G401 (cell line): ENCODE data around the gene CD58. TPM values are rescaled to one million over a fixed set of nuclear protein-coding genes. Genes with fewer than 3 reads are reported as not detected.
"Not testable (repeated sequence)": the region's sequence is repeated elsewhere in the genome, so short reads cannot be mapped to it uniquely, and the experiment has no call there.

Experiments
- DNase-seq: peaks from one replicate; pipeline ENCODE4 v3.0.0-alpha.2; 2015; ENCODE audit warnings: low spot score
- in situ Hi-C: cut with HindIII; loops from 2 replicates; pipeline ENCODE4 v1.10.0; 2016; ENCODE audit warnings: low sequenced_read_pairs, mixed read lengths
- total RNA-seq: library from RNA; depleted of rRNA; stranded (reverse); fragments of >200 nt; shearing (Covaris generic); gene quantifications from 2 replicates; pipeline ENCODE4 v1.2.3, GENCODE V29; 2014

CD58 gene
- total RNA-seq, 1 experiment from 2014 or later = 15.2 TPM

DNA sequence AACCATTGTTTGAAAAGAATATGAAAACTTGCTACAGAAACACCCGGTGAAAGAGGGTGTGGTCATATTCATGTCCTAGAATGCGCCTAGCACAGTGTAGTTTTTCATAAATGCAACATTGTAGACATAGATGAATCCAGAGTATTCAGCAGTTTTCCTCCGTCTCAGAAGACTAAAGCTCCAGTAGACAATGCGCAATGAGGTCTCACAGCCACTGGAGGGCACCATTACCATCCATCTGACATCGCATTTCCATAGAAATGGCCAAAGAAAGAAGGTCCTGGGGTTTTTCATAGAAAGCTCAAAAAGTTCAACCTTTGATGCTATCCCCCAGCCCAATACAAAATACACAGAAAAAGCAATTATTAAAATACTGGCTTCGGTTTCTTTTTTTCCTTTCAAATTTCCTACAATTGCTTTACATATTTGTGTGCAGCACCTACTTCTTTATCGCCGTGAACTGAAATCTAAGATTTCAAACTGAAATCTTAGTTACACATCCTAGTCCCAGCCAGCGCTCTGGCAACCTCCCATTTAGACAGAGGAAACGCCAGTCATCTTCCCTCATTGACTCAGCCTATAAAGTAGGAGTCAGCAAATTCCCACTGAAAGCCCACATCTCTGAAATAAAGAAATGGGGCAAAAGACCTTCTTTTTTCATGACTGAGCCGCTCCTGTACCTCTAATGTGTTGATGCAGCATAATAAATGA is 3.9 kb upstream of the CD58 start:
- in situ Hi-C loops = no loop called here
- DNase-seq = peak; percentile 64

DNA sequence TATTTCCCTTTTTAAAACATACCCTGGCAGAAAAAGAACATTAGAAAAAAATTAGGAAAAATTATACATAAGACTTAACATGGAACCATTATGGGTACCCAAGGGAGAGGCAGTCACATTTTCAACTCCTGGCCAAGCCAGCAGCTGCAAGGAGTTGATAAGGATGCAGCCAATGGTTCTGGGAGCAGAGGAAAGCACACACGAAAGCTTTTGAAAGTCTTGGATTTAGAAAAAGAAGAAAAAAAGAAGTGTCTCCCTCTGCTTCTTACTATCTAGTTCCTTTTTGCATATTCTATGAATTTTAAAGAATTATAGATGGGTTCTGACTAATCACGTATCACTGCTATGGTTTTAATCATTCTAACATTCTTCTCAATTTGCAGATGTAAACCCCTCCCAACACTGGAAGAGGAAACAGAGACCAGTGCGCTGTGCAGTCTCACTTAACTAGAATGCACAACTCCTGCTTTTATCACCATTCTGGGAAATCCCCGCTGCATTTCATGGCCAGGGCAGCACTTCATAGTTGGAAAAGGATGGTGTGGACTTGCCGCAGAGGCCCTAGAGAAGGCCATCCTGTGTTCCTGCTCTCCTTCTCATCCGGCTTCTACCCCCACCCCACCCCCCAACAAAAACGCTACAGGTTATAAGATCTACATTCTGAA is 2.7 kb upstream of the CD58 start:
- no peak for DNase-seq
- in situ Hi-C loops = no loop called here

DNA sequence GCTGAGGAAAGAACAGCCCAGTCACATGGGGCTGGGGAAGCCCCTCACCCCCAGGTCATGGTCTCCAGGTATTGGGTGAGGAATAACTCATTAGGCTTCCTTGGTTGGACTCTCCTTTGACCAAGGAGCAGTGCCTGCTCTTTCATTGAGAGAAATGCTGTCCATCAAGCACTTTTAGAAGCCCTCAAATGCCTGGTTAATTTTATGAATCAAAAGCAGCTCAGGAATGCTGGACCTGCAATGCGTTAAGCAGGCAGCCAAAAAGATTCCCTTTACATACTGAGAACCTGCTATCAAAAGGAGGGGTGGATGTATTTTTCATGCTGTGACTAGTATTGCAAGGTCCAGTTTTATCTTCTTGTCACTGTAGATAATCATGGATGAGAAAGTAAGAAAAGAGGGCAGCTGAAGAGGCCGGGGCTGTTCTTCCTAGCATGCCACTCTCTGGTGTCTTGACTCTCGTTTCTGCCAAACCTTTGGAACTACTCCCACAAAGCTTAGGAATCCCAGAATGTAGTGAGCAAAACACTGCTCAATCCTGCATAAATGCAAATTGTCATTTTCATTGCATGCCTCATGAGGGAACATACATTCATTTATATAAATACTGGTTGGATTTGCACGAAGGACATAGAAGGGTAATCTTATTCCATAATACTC is 2.1 kb upstream of the CD58 start:
- in situ Hi-C loops = no loop called here
- no peak for DNase-seq

DNA sequence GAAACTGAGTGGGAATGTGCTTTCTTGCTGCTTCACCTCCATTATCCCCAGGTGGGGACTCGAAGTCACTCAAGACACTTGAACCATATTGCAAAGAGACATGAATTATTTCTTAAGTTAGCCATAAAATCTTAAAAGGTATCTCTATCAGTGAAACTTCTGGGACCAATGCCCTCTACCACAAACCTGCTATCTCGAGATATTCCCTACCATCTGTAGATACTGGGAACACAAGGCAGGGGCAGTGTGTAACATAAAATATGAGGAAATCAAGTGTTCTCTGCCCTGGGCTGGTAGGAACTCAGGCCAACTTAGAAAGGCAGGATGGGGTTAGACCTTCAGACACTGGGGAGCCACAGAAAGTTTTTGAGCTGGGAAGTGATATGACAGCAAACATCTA is 1.3 kb upstream of the CD58 start:
- in situ Hi-C loops = no loop called here
- no peak for DNase-seq

DNA sequence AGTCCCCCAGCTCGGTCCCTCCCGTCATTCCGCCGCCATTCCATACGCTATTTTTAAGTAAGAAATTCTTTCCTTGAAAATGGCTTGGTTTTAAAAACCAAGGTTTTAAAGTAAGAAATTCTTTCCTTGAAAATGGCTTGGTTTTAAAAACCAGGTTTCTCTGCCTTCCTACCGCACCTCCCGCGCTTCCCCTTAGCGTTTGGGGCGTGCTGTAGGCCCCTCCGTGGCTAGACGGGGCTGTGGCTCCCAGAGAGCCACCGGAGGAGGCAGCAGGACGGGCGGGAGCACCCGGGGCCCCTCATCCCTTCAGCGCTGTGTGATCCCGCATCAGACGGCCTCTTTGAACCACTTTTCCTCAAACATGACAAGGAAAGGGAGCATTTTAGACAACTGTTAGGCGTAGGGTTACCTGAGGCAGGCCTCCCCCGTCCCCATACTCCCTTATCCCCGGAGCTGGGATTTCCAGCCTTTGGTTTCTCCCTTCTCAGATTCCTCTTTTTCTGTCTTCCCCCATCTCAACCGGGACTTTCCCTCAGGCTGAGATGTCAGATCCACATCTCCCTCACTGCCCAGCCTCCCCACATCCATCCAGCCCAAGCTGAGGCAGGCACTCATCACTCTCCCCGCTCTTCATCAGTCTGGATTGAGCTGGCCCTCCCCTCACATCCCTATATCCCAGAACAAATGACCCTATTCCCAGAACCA is 541 bp upstream of the CD58 start:
- in situ Hi-C loops = no loop called here
- no peak for DNase-seq

DNA sequence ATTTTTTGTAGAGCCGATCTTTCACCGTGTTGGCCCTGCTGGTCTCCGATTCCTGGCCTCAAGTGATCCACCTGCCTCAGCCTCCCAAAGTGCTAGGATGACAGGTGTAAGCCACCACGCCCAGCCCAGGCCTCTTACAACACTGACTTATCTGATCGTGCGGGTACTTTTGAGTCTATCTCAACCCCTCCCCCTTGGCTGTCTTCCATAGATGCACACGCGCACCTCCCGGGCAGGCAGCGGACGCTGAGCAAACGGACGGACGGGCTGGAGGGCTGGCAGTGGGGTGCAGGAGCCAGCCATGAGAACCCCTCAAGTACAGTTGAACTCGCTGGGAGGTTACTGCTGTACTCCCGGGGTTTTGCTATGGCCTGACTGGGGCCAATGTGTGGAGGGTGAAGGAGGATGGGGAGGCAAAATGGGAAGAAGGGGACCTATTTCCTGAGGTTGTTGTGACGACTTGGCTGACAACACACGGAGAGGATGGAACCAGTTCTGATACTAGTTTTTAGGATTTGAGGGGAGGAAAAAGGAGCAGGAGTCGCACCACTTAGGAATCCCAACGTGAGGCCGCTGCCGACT is 959 bp downstream of the CD58 start:
- no peak for DNase-seq
- in situ Hi-C loops = no loop called here

DNA sequence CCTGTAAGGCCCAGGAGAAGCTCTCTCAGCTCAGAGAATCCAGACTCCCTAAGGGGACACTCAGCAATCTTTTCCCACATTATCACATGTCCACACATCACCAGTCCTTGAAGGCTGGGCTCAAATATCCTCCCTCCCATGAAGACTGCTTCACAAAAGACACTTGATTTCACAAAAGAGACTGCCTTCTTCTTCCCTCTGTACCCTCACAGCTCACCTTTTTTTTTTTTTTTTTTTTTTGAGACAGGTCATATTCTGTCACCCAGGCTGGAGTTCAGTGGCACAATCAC is 1.5 kb downstream of the CD58 start:
- DNase-seq = no peak
- in situ Hi-C loops = no loop called here

DNA sequence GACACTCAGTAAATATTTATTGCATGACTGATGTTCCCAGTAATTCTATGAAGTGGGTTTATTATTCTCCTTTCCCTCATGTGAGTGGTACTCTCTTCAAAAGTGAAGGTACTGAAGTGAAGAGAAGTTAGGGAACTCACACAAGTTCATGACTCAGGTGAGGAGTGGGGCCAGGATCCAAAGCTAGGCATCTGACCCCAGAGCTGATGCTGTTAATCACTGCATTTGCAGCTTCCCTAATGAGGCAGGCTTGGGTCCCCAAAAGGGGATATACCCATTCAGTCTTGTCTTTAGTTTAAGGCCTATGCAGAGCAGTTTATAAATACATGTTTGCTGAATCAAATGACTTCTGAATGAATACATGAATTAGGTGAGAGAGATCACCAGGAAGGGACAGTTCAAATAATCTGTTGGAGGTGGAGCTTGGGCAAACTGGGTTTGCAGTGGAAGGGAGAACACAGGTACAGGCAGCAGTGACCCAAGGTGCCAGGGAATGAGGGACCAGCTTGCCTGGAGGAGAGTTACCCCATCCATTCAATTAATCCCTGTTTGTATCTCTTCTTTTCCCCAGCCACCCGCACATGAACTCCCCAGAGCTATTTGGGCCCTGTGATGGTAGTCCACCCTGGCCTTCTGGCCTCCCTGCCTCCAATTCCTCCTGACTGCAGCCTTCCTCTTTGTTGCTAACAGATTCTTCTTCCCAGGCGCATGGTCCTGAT is 2.0 kb downstream of the CD58 start:
- no peak for DNase-seq
- in situ Hi-C loops = no loop called here

DNA sequence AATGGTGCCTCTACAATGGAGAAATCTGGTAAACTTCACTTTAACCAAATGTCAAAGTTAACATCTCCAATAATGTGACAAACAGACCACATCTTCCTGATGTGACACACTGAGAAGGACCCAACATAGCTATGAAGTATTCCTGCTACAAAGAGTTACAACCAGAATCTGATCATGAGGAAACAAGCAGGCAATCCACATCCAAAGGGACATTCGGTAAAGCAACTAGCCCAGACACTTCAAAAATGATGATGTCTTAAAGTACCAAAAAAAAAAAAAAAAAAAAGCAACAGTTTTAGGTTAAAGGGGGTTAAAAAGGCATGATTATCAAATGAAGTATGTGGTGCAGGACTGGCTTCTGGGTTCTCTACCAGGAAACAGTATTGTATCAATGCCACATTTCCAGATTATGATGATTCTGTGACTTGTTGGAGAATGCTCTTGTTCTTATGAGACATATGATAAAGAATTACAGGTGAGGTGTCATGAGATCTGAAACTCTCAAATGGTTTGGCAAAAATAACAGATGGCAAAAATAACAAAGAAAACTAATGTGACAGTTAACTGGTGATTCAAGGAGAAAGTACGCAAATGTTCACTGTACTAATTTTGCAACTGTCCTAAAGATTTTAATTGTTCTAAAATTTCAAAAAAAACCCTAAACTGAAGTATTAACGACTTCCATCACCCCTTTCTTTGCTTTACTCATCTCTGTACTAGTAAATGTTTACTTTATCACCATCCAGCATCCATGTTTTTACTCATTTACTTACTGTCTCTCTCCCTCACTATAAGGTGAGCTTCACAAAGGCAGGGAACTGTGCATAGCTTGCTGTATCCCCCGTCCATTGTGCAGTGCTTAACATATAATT is 2.8 kb downstream of the CD58 start:
- in situ Hi-C loops = no loop called here
- no peak for DNase-seq

DNA sequence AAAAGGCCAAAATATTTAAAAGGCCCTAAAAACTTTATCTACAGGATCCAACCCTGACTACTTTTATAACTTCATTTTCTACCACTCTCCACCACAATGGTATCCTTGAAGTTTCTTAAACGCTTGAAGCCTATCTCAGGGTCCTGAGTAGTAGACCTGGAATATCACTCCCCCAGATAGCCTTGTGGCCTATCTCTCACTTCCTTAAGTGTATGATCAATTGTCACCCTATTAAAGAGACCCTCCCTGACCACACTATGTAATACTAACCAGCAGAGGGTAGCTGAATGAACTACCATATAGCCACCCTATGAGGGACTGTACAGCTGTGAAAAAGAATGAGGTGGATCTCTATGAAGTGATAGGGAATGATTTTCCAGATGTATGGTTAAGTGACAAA is 5.6 kb downstream of the CD58 start:
- in situ Hi-C loops = no loop called here
- no peak for DNase-seq

DNA sequence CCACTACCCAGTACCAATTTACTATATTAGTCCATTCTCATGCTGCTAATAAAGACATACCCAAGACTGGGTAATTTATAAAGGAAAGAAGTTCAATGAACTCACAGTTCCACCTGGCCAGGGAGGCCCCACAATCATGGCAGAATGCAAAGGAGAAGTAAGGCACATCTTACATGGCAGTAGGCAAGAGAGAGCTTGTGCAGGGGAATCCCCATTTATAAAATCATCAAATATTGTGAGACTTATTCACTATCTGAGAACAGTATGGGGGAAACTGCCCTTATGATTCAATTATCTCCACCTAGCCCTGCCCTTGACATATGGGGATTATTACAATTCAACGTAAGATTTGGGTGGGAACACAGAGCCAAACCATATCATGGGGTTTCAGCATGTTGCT is 6.4 kb downstream of the CD58 start:
- DNase-seq = no peak

DNA sequence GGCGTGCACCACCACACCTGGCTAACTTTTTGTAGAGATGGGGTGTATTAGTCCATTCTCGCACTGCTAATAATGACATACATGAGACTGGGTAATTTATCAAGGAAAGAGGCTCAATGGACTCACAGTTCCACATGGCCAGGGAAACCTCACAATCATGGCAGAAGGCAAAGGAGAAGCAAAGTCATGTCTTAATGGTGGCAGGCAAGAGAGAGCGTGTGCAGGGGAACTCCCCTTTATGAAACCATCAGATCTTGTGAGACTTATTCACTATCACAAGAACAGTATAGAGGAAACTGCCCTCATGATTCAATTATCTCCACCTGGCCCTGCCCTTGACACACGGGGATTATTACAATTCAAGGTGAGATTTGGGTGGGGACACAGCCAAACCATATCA is 8.4 kb downstream of the CD58 start:
- DNase-seq, in situ Hi-C loops: not testable (repeated sequence)

More for the DNA sequence above, 6.4 kb downstream of the CD58 start:
- in situ Hi-C loops = no loop called here

DNA sequence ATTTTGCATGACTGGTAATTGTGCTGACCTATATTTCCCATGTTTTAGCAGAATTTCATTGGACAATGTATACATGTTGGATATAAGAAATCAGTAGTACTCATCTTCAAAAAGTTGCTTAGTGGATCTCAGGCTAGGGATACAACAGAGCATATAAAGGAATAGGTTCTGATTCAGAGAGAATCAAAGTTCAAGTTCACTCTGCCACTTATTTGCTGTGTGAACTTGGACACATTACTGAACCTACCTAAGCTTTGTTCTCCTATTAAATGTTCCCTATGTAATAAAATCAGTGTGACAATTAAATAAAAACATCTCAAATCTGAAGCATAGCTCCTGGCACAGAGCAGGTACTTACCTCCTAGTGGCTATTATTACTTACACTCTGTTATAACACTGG is 9.3 kb downstream of the CD58 start:
- no peak for DNase-seq
- in situ Hi-C loops = no loop called here

DNA sequence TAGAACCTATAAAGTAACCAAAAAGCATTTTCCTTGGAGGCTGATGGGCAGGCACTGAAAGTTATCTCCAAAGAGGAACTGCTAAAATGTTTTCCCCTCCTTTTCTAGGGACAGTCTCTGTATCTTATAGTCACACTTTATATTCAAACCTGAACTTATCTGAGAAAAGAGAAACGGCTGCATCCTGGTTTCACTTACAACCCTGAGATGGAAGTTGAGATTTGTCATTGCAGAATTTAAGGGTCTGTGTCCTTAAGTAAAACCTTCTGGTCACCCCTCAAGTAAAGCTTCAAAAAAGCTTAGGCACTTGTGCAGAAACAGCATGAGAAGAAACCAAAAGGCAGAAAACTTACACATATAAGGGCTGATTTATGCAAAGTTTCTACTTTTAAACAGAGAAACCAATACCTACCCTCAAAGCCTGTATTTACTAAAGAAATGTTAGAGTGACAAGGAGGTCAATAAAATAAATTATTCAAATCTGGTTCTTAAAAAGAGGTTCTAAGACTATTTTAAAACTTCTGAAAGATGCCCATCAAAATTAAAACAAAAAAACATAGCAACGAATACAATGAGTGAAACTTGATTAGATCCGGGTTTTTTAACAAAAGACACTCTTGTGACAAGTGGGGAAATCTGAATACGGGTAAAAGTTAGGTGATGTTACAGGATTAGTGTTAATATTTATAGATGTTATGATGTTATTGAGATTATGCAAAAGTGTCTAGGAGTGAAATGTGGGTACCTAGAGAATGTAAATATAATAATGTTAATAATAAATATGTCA is 9.9 kb downstream of the CD58 start:
- in situ Hi-C loops = no loop called here
- no peak for DNase-seq

DNA sequence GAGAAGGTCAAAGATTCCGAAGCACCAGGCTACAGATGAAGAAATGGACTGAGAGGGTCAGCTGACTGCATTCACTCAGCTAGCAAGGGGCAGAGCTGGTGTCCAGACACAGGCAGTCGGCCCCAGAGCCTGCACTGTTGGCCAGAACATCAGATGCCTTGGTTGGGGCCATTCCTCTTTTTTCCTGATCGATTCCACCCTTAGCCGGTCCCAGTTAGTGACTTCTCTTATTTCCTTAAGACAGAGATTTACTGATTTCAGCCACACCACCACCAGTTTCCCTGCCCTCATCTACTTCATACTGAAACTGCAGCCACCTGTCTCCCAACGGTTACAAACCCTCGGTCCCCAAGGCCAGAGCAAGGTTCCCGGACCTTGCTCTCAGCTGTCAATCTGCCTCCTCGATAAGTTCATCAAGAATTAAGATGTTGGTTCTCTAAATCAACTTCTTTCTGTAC is 11.5 kb downstream of the CD58 start:
- in situ Hi-C loops = no loop called here
- DNase-seq = no peak

DNA sequence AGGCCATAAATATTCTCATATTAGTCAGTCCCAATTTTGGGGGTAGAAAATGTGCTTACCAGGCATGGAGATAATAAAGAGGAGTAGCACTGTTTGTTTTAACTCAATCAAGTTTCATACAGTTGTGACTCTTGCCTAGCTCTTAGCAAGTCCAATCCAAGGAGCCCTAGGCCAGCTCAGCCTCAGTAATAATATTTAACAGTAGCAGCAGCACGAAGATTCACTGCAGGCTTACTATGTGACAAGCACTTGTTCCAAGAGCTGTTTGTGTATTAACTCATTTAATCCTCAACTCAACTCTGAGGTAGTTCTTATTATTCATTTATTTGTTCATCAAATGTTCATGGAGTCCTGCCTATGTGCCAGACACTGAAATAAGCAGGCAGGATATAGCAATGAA is 12.3 kb downstream of the CD58 start:
- no peak for DNase-seq
- in situ Hi-C loops = no loop called here

DNA sequence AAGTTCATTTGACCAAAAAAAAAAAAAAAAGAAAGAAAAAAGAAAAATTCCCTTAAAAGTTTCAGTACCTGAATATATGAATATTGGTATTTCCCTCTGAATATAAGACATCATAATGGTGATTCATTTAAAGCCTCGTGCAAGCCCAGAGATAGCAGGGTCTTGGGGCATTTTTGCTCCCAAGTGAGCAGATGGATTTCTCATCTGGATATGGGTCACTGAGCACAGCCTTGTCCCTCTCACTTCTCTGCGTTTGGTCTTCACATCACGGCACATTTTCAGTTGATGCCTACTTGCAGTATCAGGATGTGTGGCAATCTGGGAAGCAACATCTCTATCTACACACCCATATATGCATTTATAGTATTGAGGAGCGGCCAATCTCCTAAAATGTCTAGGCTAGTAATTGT is 12.7 kb downstream of the CD58 start:
- no peak for DNase-seq
- in situ Hi-C loops = no loop called here
